ENCODE data around the gene SLC38A4. TPM values are rescaled to one million over a fixed set of nuclear protein-coding genes. Genes with fewer than 3 reads are reported as not detected.

Gene SLC38A4
- total and polyA plus RNA-seq, 2 of the 8 experiments (the other 6 are each of a cell fraction or from before 2014, with no cell fraction given), result 6.7 to 15.4 TPM

GRCh38 chr12:46847001-46847400 lies 21.2 kb upstream of the SLC38A4 start (continued):
- no peak for TF ChIP-seq MAFK (IDR thresholded peaks at IDR 0.05; ENCODE audit: low read depth, low read length)
- TF ChIP-seq SAP30 (IDR thresholded peaks at IDR 0.05; ENCODE audit: insufficient read depth, insufficient replicate concordance, low read length), result no peak
- no peak for TF ChIP-seq CBX5 (IDR thresholded peaks at IDR 0.05; ENCODE audit: low read depth, low read length)
- no peak for TF ChIP-seq YY1 (IDR thresholded peaks at IDR 0.05; ENCODE audit: low read depth, low read length)
- no peak for TF ChIP-seq HDAC6 (IDR thresholded peaks at IDR 0.05; ENCODE audit: low read depth, low read length)
